Lung microvascular endothelial cell (primary cell): Measurements from ENCODE around the gene C9orf72. TPM values are rescaled to one million over a fixed set of nuclear protein-coding genes. Genes with fewer than 3 reads are reported as not detected.
"Not testable (repeated sequence)": the region's sequence is repeated elsewhere in the genome, so short reads cannot be mapped to it uniquely, and the experiment has no call there.

Source experiments
- DNase-seq, 2 donors: peaks; one replicate each; pipeline versions ENCODE4 v3.0.0 to v3.0.0-alpha.2; 2010; ENCODE audit warnings: low read depth in 2 of 2
- total RNA-seq: library from RNA; depleted of rRNA; stranded (reverse); fragments of >200 nt; gene quantifications from 2 replicates; pipeline ENCODE4 v1.2.1, GENCODE V29; 2014

The C9orf72 gene
- total RNA-seq, 1 donor from 2014 or later = 7.5 TPM

DNA sequence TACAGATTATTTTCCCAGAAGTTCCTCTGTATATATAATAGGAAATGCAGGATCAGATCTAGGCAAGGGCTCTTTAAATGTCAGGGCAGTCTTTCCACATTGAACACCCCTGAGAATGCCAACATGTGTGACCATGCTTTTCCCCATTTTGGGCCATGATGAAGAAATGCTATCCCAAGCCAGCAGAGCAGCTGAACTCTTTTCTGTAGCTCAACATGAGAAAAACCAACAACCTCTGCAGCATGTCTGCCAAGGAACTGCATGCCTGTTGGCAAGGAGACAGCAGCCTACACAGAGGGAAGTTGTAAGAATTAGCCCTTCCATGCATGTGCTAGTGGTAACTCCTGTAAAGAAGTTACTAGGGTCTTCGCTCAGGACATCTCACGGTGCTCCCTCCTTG lies 58.7 kb downstream of the C9orf72 start:
- DNase-seq = no peak

DNA sequence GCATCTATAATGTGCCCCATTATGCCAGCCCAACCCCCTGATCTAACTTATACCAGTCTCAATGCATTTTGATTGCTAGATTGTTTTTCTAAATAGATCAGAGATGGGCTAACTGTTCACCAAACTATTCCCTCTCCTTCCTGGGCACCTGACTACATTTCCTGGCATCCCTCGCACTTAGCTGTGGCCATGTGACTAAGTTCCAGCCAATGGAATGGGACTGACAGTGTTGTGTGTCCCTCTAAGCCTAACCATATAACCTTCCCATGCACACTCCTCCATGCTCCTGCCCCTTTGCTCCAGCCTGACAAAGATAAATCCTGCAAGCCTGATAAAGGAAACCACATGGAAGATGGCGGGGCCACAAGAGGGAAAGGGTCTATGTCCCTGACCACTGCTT lies 61.5 kb downstream of the C9orf72 start:
- DNase-seq = no peak

DNA sequence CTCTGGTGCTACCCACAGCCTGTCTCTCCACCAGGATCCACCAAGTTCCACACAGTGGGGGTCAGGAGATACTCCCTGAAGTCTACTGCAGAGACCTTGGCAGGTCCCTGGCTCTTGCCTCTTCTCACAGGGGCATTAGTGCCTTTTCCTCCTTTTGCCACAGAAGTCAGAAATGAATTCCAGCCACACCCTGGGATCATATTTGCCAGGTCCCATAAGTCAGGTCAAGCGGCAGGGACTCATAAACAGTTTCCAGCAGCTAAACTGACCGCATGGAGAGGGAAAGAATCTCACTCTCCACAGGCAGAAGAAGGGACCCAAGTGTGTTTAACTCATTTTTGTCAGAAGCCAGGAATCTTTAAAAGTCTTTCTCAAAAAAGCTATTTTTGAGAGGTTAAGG lies 62.5 kb downstream of the C9orf72 start:
- no peak for DNase-seq

DNA sequence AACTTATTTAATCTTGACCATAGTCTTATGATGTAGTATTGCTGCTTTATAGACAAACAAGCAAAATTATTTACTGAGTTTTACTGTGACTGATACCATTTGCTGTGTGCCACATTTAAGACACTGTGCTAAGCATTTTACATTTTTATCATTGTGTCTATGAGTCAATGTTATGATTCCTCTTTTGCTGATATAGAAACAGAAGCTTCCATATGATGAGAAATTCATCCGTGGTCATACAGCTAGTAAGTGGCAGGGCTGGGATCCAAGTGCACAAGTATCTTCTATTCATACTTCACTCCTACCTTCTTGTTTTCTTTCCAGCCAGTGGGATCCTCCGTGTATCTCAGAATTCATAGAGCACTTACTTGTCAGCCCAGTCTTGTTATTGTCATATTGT lies 66.3 kb downstream of the C9orf72 start:
- no peak for DNase-seq

DNA sequence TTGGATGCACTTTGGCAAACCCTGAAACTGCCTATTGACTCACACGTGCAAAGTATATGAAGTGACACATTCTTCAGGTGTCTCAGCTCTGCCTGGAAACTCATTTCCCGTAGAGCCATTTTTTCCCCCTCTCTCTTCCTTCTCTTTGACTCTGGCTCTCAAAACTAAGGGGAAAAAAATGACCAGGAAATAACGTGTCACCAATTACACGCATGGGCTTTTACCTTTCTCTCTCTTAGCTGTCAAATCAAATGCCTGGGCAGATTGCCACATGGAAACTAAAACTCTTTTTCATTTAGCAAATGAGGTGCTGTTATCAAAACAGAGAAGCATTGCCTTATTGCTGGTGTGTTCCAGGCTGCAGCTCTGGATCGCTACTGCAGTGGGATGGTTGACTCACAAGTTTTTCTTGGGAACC lies 67.5 kb downstream of the C9orf72 start:
- DNase-seq = peak; percentile 4 to 82

DNA sequence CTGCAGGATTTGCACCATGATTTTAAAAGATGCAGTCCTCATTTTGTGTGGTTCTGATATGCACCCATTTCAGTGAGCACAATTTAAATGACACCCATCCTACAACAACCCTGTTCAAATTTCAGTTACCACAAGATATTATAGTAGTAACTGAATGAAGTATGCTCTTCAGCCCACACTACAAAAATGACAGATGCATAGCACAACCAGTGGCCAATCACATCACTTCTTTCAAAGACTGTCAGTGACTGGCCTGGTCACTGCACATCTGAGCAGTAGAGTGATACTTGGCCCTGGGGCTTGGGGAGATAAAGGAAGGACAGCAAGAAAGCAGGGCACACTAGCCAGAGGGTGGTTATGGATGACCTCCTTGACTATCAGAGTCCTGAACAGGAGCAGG lies 69.0 kb downstream of the C9orf72 start:
- DNase-seq = no peak

DNA sequence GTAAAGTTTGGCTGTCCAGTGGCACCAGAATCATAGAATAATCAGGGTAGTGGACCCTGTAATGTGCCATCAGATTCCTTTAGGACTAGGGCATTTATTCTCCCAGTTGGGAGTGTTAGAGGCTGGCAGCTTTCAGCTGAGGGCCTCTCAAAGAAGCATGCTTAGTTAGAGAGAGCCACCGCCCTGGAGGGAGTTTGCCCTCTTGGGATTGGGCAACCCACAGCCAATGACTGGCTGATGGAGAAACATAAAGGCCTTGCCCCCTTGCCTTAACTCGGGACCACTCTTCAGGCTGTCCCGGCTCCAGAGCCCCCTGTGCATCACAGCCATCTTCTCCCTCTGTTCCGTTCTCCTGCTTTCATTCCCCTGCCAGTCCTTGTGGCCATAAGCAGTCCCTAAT lies 69.7 kb downstream of the C9orf72 start:
- DNase-seq = no peak

DNA sequence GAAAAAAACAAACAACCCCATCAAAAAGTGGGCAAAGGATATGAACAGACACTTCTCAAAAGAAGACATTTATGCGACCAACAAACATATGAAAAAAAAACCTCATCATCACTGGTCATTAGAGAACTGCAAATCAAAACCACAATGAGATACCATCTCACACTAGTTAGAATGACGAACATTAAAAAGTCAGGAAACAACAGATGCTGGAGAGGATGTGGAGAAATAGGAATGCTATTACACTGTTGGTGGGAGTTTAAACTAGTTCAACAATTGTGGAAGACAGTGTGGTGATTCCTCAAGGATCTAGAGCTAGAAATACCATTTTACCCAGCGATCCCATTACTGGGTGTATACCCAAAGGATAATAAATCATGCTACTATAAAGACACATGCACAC lies 72.4 kb downstream of the C9orf72 start:
- DNase-seq = not testable (repeated sequence)

DNA sequence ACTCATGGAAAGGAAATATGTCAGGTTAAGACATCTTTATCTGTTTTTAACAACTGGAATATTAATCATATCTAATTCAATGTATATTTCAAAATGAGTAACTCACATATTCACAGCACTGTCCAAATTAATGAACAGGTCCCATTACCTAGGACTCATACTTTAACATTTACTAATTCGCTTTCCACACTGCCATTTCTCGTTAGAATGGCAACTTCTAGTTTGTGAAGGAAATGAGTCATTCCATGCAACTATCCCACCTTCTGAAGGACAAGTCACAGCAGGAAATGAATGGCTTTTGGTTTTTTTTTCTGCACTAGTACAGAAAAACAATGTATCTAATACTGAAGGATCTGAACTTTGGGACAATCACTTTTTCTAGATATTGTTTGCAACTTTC lies 73.8 kb downstream of the C9orf72 start:
- peak; percentile 74 to 75 for DNase-seq

DNA sequence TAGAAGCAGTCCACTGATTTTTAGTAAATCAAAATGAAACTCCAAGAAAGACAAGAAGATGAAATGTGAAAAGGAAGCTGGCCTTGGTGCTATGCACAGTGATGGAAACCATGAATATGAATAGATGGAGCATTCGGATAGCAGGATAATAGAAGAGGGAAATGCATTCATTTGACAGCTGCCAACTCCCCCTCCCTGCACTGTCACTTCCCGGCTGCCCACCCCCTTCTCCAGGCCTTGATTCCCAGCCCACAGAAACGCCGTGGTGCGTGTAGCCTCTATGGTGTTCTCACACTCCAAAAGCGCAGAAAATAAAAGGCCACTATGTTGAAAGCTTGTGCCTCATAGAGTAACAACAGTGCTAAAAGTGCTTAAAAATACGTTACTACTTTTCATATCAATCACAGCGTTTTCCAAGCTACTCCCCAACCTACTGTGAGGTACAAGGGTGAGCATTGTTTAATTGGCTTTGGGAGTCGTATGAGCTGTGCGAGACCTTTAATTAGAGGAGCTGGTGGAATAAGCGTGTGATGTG lies 75.3 kb downstream of the C9orf72 start:
- peak in 1 of 2 donors; percentile 71 for DNase-seq

Other genes starting within 250 kb of the C9orf72 start
- not detected in 2 replicates for gene IFNK, start 49.2 kb downstream of the C9orf72 start, total RNA-seq
- gene MOB3B, start 43.7 kb downstream of the C9orf72 start, total RNA-seq = 0.65 and 0.99 TPM in 2 replicates